Activated T-helper 9 cell treated with anti-CD3 and anti-CD28 coated beads, Interleukin-2, amount 50 U/mL, for 16 hours (primary cell): ENCODE results near the gene NHSL1.

Source experiments
- DNase-seq: peaks from one replicate; pipeline ENCODE4 v3.0.0-alpha.2; 2020; ENCODE audit warnings: low read depth

The NHSL1 gene

GRCh38 chr6:138401960-138402837 is 97.1 kb downstream of the NHSL1 start:
- DNase-seq = no peak

- no peak for DNase-seq
Observed at GRCh38 chr6:138400326-138400725, 99.0 kb downstream of the NHSL1 start.

GRCh38 chr6:138397128-138398122 is 101.9 kb downstream of the NHSL1 start:
- DNase-seq = no peak

- DNase-seq = no peak
Observed at GRCh38 chr6:138396709-138397108, 102.6 kb downstream of the NHSL1 start.

GRCh38 chr6:138393871-138394783 is 105.2 kb downstream of the NHSL1 start:
- DNase-seq = no peak

GRCh38 chr6:138389551-138389950 is 109.7 kb downstream of the NHSL1 start:
- DNase-seq = no peak

- DNase-seq = no peak
Observed at GRCh38 chr6:138387577-138388368, 111.5 kb downstream of the NHSL1 start.

GRCh38 chr6:138386897-138387296 is 112.4 kb downstream of the NHSL1 start:
- no peak for DNase-seq

GRCh38 chr6:138383776-138384175 is 115.5 kb downstream of the NHSL1 start:
- DNase-seq = no peak

- DNase-seq = no peak
Observed at GRCh38 chr6:138382498-138383265, 116.6 kb downstream of the NHSL1 start.

GRCh38 chr6:138378463-138378862 is 120.8 kb downstream of the NHSL1 start:
- DNase-seq = no peak

- no peak for DNase-seq
Observed at GRCh38 chr6:138377844-138378243, 121.5 kb downstream of the NHSL1 start, which contains the start of gene SMIM28. Gene SMIM28, plus strand, starts transcription at chr6:138377905. Its CDS starts 168 bp downstream, at chr6:138378073.

- no peak for DNase-seq
Observed at GRCh38 chr6:138377042-138377441, 122.3 kb downstream of the NHSL1 start.

GRCh38 chr6:138374815-138375214 is 124.5 kb downstream of the NHSL1 start:
- no peak for DNase-seq

- no peak for DNase-seq
Observed at GRCh38 chr6:138374230-138374629, 125.1 kb downstream of the NHSL1 start.

GRCh38 chr6:138372711-138373463 is 126.4 kb downstream of the NHSL1 start:
- no peak for DNase-seq
